DMS 273 (cell line): ENCODE measurements around the gene CAB39L.

Experiments
- DNase-seq: peaks from one replicate; lab custom pipeline; 2025; ENCODE audit not compliant: unreplicated experiment; lab: John Stamatoyannopoulos, UW

CAB39L gene

GRCh38 chr13:49314344-49314882 is 129.5 kb downstream of the CAB39L start:
- no peak for DNase-seq

DNA sequence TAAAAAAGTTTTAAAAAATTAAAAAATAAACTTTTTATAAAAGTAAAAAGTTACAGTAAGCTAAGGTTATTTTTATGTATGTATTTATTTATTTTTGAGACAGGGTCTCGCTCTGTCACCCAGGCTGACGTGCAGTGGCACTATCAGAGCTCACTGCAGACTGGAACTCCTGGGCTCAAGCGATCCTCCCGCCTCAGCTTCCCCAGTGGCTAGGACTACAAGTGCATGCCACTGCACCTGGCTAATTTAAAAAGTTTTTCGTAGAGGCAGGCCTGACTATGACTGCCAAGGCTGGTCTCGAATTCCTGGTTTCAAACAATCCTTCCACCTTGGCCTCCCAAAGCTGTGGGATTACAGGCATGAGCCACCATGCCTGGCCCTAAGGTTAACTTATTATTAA is 132.0 kb downstream of the CAB39L start:
- no peak for DNase-seq

- no peak for DNase-seq
Measured at GRCh38 chr13:49310251-49310650, 133.6 kb downstream of the CAB39L start.

GRCh38 chr13:49308921-49309408 is 134.9 kb downstream of the CAB39L start:
- no peak for DNase-seq

- DNase-seq = no peak
Measured at GRCh38 chr13:49308097-49308875, 135.6 kb downstream of the CAB39L start.

- DNase-seq = no peak
Measured at GRCh38 chr13:49307365-49307764, 136.5 kb downstream of the CAB39L start.

DNA sequence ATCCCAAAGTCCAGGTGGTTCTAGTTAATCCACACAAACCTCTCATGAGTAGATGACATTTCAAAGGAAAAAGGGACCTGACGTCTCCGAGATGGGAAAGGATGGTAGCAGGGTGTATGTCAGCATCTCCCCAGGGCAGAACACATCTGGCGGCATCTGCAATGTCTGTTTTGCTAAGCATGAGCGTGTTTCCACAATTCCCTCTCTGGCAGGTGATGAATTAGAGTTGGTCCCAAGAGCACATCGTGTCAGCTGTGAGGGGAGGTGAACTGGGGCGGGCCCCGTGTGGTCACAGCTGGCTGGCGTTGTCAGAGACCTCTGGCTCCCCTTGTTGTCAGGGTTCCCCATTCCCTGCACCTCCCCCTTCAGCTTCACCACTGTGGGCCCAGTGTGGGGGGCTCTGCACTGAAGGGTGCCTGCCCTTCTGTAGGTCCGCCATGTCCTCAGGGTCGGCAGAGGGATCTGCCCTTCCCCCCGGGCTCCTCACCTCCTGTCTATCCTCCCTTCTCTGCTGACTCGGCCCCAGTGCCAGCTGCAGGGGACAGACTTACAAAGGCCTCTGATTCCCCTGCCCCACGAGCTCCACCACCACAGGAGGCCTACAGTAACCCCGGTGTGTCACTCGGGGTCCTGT is 138.0 kb downstream of the CAB39L start:
- no peak for DNase-seq

DNA sequence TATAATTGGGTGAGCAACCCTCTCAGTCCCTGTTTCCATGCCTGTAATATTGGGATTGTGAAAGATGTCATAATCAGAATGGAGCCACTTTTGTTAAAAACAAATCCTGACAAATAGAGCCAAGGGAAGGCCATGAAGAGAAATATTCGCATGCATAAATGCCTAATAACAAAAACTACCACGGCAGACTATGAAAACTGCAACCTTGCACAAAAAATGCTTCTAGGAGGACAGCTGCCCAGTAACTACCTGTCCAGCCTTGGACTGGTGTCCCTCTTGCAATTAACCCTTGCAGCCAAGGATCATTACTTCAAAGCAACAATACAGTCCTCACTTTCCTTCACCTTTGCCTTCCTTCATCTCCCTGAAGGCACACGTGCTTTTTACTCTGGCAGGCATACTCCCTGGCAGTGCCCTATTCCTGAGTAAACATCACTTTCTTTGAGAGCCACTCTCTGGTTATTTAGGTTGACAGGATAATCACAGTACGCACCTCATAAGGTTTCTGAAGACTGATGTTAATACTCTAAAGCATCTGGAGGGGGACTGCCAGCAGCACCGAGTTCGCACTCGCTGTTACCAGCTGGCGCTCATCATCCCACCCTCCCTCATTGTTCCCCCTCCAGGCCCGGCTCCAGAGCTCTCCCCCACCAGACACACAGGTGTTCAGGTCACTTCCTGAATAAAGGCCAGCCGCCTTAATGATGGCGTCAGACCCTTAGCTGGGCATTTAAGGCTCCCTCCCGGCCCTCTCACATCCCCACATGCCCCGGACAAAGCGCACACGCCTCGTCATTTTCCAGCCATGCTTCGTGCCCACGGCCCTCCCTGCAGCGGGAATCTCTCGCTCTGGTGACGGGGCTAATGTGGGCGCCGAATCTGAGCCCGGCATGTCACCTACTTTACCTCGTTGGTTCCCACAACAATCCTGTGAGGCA is 138.8 kb downstream of the CAB39L start:
- no peak for DNase-seq

- DNase-seq = no peak
Measured at GRCh38 chr13:49304356-49304755, 139.5 kb downstream of the CAB39L start.

DNA sequence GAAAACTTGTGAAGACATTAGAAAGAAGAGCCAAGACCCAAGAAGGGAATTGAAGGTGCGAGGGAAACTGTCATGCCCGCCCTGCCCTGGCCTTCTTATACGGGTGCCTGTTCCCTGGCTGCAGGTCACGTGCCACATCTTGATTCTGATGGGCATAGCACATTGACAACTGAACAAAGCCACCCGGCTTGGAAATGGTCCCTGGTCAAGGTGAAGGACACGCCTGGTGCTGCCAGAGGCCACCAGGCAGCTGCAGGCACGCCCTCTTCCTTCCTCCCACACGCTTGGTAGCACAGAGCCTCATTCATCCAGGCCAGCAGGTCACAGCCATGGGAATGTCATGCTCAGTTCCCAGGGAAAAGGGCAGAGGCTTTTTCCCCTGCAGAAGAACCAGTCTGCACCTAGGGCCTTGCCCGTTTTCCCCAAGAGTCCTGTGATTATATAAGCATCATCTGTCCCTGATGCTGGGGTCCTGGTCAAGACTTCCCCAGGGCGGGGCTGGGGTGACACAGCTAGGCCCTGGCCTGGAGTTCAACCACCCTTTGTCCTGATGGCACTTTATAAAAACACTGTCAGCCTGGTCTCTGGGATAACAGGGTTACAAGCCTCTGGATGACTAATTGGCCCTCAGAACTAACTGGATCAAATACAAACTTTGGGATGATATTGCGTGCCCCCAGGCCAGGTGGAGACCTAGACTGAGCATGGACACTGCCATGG is 140.2 kb downstream of the CAB39L start:
- DNase-seq = no peak

GRCh38 chr13:49302817-49303216 is 141.0 kb downstream of the CAB39L start:
- no peak for DNase-seq

- DNase-seq = no peak
Measured at GRCh38 chr13:49302222-49302621, 141.6 kb downstream of the CAB39L start.

DNA sequence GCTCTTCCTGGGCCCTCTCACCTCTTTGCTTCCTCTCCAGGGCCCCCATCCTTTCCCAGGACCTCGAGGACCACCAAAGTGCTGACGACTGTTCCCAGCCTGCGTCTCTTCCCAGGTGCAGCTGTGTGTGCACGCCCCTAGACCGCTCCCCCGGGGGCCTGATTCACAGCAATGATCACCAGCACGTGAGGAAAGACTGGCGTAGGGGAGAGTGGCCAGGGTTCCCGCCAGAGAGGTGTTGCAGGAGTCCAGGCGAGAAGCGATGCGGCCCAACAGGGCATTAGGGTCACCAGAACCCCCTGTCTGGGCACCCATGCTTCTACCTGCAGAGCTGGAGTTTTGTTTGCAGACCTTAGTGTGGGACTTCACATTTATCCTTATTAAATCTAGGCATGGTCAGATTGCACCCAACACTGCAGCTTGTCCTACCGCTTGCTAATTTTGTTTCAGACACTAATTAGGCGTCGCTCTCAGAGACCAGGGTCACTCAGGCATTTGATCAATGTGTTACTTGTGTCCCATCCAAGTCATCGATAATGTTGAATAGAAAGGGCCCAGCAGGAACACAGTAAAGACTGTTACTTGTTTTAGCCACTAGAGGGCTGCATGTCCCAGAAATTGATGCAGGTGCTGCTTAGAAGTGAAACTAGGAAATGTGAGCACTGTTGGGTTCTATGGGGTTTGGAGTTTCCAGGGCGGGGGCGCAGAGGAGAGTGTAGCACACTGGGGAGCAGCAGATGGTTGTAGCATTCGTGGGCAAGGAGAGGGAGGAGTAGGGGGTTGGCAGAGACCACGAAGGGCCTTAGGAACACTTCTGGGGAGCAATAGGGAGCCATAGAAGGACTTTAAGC is 142.9 kb downstream of the CAB39L start:
- peak; percentile 68 for DNase-seq

- no peak for DNase-seq
Measured at GRCh38 chr13:49300276-49300675, 143.6 kb downstream of the CAB39L start.

GRCh38 chr13:49298903-49299605 is 144.8 kb downstream of the CAB39L start:
- DNase-seq = no peak

DNA sequence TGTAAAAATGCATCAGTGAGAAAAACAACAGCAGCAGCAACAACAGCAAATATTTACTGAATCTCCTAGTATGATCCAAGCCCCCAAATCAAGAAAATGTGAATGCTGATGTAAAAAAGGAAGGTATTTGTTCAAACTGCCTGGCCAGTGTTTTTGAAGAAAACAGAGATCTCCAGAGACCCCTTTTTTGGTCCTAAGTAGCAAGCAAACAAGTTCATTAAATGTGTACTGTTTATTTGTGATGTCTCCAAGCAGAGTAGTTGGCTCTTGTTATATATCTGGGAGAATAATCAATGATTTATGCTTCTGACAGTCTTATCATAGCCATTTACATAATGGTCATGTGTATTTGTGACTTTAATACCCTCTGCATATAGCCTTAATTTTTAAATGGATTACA is 145.4 kb downstream of the CAB39L start:
- no peak for DNase-seq

DNA sequence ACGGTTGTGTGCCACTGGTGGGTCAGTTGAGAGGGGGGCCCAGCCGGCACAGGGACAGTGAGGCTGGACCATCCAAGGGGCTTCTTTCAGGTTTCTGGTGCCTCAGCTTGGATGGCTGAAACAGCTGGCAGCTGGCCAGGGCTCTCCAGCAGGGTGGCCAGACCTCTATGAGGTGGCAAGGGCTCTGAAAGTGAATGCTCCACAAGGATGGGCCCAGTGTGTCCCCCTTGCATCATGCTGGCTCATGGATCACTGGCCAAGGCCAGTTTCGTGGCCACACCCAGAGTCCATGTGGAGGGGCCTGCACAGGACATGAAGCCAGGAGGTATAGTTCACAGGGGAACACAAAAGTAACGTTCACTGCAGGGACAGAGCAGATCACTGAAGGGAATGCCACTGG is 146.5 kb downstream of the CAB39L start:
- no peak for DNase-seq

GRCh38 chr13:49296659-49297058 is 147.2 kb downstream of the CAB39L start:
- DNase-seq = no peak

GRCh38 chr13:49295244-49295643 is 148.6 kb downstream of the CAB39L start:
- DNase-seq = no peak
